GM12878 (cell line): ENCODE results near the gene EHBP1. TPM values are rescaled to one million over a fixed set of nuclear protein-coding genes. Genes with fewer than 3 reads are reported as not detected.

Source experiments
- ATAC-seq: fragments of 200-7000 bp; cut with Tn5 transposase; 3 replicates; pipeline ENCODE4 v1.9.1; 2020; ENCODE audit warnings: mild to moderate bottlenecking, moderate library complexity
- BruUV-seq: library from RNA; stranded (reverse); fragments of 400-500 nt; replicated peaks from 2 replicates; lab custom pipeline; 2021; lab: Mats Ljungman, UMichigan
- CTCF ChIA-PET: fragments of 300-600 bp; sonication (Branson Sonifier 250); formaldehyde crosslinking; extraction: SDS; loops from one replicate; lab custom pipeline; 2021; ENCODE audit warnings: inconsistent platforms; lab: Yijun Ruan, JAX
- POLR2A ChIA-PET: fragments of 350-600 bp; formaldehyde crosslinking; extraction: SDS; loops from one replicate; lab custom pipeline; 2021; ENCODE audit warnings: inconsistent platforms; lab: Charles Lee
- RAD21 ChIA-PET: fragments of 300-600 bp; sonication (Branson Sonifier 250); formaldehyde crosslinking; loops from one replicate; lab custom pipeline; 2023; ENCODE audit warnings: antibody characterized with exemption; ENCODE audit not compliant: unreplicated experiment; lab: Charles Lee
- SMC1A ChIA-PET: fragments of 300-600 bp; sonication (Branson Sonifier 250); formaldehyde crosslinking; loops from one replicate; lab custom pipeline; 2023; ENCODE audit not compliant: unreplicated experiment, uncharacterized antibody; lab: Charles Lee
- DNase-seq: peaks from one replicate; pipeline ENCODE4 v3.0.0-alpha.2; 2011; ENCODE audit warnings: low read depth, low spot score
- FAIRE-seq: peaks from 3 replicates; lab custom pipeline; 2011; peaks lifted over from hg19 to GRCh38; lab: Jason Lieb, UNC
- H2AFZ ChIP-seq: 2 replicates; pipeline ENCODE4 v1.6.0; 2011; ENCODE audit warnings: low read depth, low read length, control low read depth; ENCODE audit not compliant: control insufficient read depth
- H3K27ac ChIP-seq: 2 replicates; pipeline ENCODE4 v1.5.1; 2011; ENCODE audit warnings: control low read depth; ENCODE audit not compliant: control insufficient read depth, insufficient read depth
- H3K27me3 ChIP-seq, 2 experiments: replicated peaks in 1 of 2; 2 replicates each; pipeline versions ENCODE4 v1.6.0 to v1.6.1; 2011; ENCODE audit warnings: low read length in 1 of 2; ENCODE audit not compliant: control insufficient read depth in 2 of 2, insufficient read depth in 2 of 2
- H3K36me3 ChIP-seq, 2 experiments: 2 replicates each; pipeline ENCODE4 v1.5.1; 2011; ENCODE audit warnings: low read length in 1 of 2; ENCODE audit not compliant: control insufficient read depth in 2 of 2, insufficient read depth in 2 of 2
- H3K4me1 ChIP-seq: 2 replicates; pipeline ENCODE4 v1.6.1; 2011; ENCODE audit warnings: mild to moderate bottlenecking, low read length, moderate library complexity, mixed read lengths; ENCODE audit not compliant: control insufficient read depth, insufficient read depth
- H3K4me2 ChIP-seq: 2 replicates; pipeline ENCODE4 v1.6.0; 2011; ENCODE audit warnings: control low read depth; ENCODE audit not compliant: control insufficient read depth, insufficient read depth
- H3K4me3 ChIP-seq: fragments of 200-600 bp; sonication (generic); 2 replicates; pipeline ENCODE4 v1.5.1; 2016
- H3K79me2 ChIP-seq: 2 replicates; pipeline ENCODE4 v1.6.0; 2011; ENCODE audit warnings: low read length; ENCODE audit not compliant: control insufficient read depth, insufficient read depth
- H3K9ac ChIP-seq: 2 replicates; pipeline ENCODE4 v1.8.0; 2011; ENCODE audit warnings: low read length, control low read depth, mixed read lengths; ENCODE audit not compliant: control insufficient read depth, insufficient read depth
- H3K9me3 ChIP-seq: replicated peaks from 3 replicates; pipeline ENCODE4 v1.5.1; 2011; ENCODE audit warnings: mild to moderate bottlenecking, low read length; ENCODE audit not compliant: control insufficient read depth, insufficient read depth
- H4K20me1 ChIP-seq: 2 replicates; pipeline ENCODE4 v1.6.0; 2011; ENCODE audit not compliant: control insufficient read depth, insufficient read depth
- BHLHE40 ChIP-seq, 2 experiments: fragments of 450-650 bp in 1 of 2; IDR thresholded peaks; 2 replicates each; pipeline ENCODE4 v1.6.1; 2011 to 2017; ENCODE audit warnings: low read depth in 2 of 2, borderline replicate concordance in 1 of 2, improper control_type of control experiment in 1 of 2, low read length in 1 of 2, mild to moderate bottlenecking in 1 of 2
- KLF5 ChIP-seq: fragments of 450-650 bp; IDR thresholded peaks from 2 replicates; pipeline ENCODE4 v1.6.1; 2014; ENCODE audit warnings: mild to moderate bottlenecking; ENCODE audit not compliant: partially characterized antibody
- MTA2 ChIP-seq: fragments of 450-650 bp; IDR thresholded peaks from 2 replicates; pipeline ENCODE4 v1.6.1; 2016; ENCODE audit warnings: low read depth, mild to moderate bottlenecking, moderate library complexity
- NFYB ChIP-seq: IDR thresholded peaks from 2 replicates; pipeline ENCODE4 v1.6.1; 2011; ENCODE audit warnings: low read depth, mild to moderate bottlenecking, low read length, improper control_type of control experiment, moderate library complexity; ENCODE audit not compliant: insufficient read depth
- PAX8 ChIP-seq: fragments of 450-650 bp; IDR thresholded peaks from 2 replicates; pipeline ENCODE4 v1.6.1; 2017; ENCODE audit warnings: mild to moderate bottlenecking, moderate library complexity
- POLR2A ChIP-seq: IDR thresholded peaks from 2 replicates; pipeline ENCODE4 v1.6.1; 2011; ENCODE audit warnings: low read depth, mild to moderate bottlenecking, low read length
- WGBS: methylation state at CpG from one replicate; pipeline ENCODE4 v1.1.6; 2016; ENCODE audit warnings: low lambda C conversion rate; ENCODE audit not compliant: insufficient replicate concordance, insufficient coverage; ENCODE audit errors: missing lambda C conversion rate; 5-methylcytosine and 5-hydroxymethylcytosine counted together
- in situ Hi-C: fragments of 300-500 bp; cut with MboI; formaldehyde crosslinking; loops from 9 replicates; pipeline ENCODE4 v1.14.3; 2018; ENCODE audit warnings: mixed read lengths
- intact Hi-C: fragments of 100-400 bp; cut with micrococcal nuclease; formaldehyde crosslinking; loops from one replicate; pipeline ENCODE4 v1.14.2; 2022; ENCODE audit not compliant: unreplicated experiment
- polyA plus RNA-seq, 11 experiments: library from polyadenylated mRNA; depleted of rRNA in 4 of 11; unstranded in 6 of 11; stranded (reverse) in 5 of 11; fragments of >200 nt; fragmentation: Nextera tagmentation in 4 of 11; fragmentation: Illumina TruSeq in 1 of 11; extraction: Ambion mirVana in 4 of 11; extraction: Trizol in 1 of 11; gene quantifications; 1 replicate in 1 of 11; 2 replicates in 10 of 11; pipeline versions ENCODE4 v1.2.1 to v1.2.3, GENCODE V29; 2011 to 2016; ENCODE audit warnings: inconsistent platforms in 2 of 11, missing spikeins in 2 of 11, low read depth in 1 of 11
- total RNA-seq, 4 experiments: library from RNA; depleted of rRNA in 3 of 4; stranded (reverse); fragments of >200 nt in 3 of 4; fragmentation: Illumina TruSeq in 1 of 4; extraction: Trizol in 1 of 4; gene quantifications; 2 replicates each; pipeline versions ENCODE4 v1.2.1 to v1.2.3, GENCODE V29; 2013 to 2021
- TF ChIP-seq, protein P1 (sequence below): fragments of 450-650 bp; IDR thresholded peaks from 2 replicates; pipeline ENCODE4 v1.6.1; 2016; ENCODE audit warnings: mild to moderate bottlenecking
- TF ChIP-seq, protein P2 (sequence below): fragments of 150-350 bp; IDR thresholded peaks from 2 replicates; pipeline ENCODE4 v1.6.1; 2014; ENCODE audit warnings: mild to moderate bottlenecking, low read depth, low read length

Gene EHBP1
- total and polyA plus RNA-seq, 10 of the 15 experiments (the other 5 are each of a cell fraction or from before 2014, with no cell fraction given) = 5.7 to 26.1 (median 13.6) TPM

DNA sequence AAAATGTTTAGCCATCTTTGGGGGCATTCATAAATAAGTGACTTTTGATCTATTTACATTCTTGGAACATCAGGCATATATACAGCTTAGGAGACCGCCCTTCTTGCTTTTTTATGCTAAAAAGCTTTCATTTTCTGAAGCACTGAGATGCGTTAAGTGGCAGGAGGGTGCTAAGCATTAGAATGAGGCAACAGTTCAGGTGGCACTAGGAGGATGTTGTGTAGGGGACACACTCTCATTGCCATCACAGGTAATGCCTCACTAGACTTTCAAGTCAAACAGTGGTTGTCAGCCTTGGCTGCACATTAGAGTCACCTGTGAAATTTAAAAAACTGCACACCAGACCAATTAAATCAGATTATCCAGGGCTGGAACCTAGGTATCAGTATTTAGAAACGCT is 39.1 kb downstream of the EHBP1 start:
- Histone ChIP-seq H2AFZ (no peak overlapping the region), H3K27ac (no peak overlapping the region), H4K20me1 (no peaks in the 10 kb centered on the region), H3K36me3 (0 out of 4 replicates have a peak, but pooled peaks cover 0 to 4% of the 10 kb centered on the region in 2 experiments), H3K4me1 (no peaks in the 10 kb centered on the region), H3K4me3 (no peak overlapping the region), H3K79me2 (peaks cover 2% of the 10 kb centered on the region), H3K27me3 (no peaks in the 10 kb centered on the region), H3K9me3 (no peaks in the 10 kb centered on the region; the same call in 1 of the 3 replicates), H3K9ac (no peak overlapping the region), H3K4me2 (no peak overlapping the region)
- RAD21 ChIA-PET = no interaction called here
- BruUV-seq = no TSS peak
- POLR2A ChIA-PET = no interaction called here
- in situ Hi-C loops (no loop called here), intact Hi-C loops (no loop called here)
- no peak for FAIRE-seq
- SMC1A ChIA-PET = interaction anchor here (2.7 kb wide), 1 partner anchor 35 kb away, joined by 9 read pairs; no protein-coding TSS in a partner anchor
- no peak for DNase-seq
- ATAC-seq = peak; percentile 21; the same call in 1 of the 3 replicates
- 97% methylated on average over 3 of the region's 3 CpGs for WGBS
- CTCF ChIA-PET = interaction anchor here (1.8 kb wide), 1 partner anchor 31 kb away, joined by 7 read pairs; no protein-coding TSS in a partner anchor
- TF ChIP-seq, protein P1, sequence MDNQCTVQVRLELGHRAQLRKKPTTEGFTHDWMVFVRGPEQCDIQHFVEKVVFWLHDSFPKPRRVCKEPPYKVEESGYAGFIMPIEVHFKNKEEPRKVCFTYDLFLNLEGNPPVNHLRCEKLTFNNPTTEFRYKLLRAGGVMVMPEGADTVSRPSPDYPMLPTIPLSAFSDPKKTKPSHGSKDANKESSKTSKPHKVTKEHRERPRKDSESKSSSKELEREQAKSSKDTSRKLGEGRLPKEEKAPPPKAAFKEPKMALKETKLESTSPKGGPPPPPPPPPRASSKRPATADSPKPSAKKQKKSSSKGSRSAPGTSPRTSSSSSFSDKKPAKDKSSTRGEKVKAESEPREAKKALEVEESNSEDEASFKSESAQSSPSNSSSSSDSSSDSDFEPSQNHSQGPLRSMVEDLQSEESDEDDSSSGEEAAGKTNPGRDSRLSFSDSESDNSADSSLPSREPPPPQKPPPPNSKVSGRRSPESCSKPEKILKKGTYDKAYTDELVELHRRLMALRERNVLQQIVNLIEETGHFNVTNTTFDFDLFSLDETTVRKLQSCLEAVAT = 0 out of 2 replicates have a peak, but pooled peaks have one; percentile 36
- TF ChIP-seq MTA2 (no peak), POLR2A (no peak), PAX8 (no peak), BHLHE40 (IDR thresholded peaks at IDR 0.05; ENCODE audit: borderline replicate concordance in 1 of 2, low read depth in 2 of 2, low read length in 1 of 2) (no peak), NFYB (no peak), KLF5 (no peak)
- TF ChIP-seq, protein P2, sequence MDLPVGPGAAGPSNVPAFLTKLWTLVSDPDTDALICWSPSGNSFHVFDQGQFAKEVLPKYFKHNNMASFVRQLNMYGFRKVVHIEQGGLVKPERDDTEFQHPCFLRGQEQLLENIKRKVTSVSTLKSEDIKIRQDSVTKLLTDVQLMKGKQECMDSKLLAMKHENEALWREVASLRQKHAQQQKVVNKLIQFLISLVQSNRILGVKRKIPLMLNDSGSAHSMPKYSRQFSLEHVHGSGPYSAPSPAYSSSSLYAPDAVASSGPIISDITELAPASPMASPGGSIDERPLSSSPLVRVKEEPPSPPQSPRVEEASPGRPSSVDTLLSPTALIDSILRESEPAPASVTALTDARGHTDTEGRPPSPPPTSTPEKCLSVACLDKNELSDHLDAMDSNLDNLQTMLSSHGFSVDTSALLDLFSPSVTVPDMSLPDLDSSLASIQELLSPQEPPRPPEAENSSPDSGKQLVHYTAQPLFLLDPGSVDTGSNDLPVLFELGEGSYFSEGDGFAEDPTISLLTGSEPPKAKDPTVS = no peak
- TF ChIP-seq, all 136 proteins: peak for 1
